Fibroblast of skin of abdomen (primary cell): Measurements from ENCODE around the gene NKAIN2.
"Not testable (repeated sequence)": the region's sequence is repeated elsewhere in the genome, so short reads cannot be mapped to it uniquely, and the experiment has no call there.

Experiments used
- DNase-seq: peaks from one replicate; pipeline ENCODE4 v3.0.0-alpha.2; 2013

Gene NKAIN2

DNA sequence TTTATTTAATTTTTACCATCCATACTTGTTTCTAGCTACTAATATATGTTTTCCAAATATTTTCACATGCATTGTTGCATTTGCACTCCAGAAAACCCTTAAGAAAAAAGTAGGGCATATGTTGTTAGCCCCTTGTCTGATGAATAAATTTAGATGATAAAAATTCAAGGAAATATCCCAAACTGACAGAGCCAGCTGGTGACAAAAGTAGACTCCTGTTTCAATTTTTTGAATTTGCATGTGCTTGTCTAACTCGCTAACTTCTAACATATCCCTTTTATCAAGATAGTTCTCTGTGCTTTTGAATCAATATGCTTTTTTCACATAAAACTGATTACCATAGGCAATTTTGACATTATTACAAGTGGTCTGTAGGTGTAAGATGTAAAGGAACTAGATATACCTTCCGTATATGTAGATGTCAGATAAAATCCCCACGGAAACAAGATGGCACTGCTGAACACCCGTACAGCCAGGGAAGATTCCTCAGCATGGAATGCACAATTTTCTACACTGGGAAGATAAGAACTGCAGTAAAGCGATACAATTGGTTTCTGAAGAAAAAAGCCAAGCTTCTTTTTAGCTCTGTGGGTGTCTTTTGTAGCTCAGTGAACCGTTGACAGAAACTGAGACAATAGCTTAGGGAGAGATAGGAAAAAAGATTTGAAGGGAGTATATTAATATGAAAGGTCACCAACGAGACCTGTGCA is 721.0 kb downstream of the NKAIN2 start:
- no peak for DNase-seq

- no peak for DNase-seq
Measured at GRCh38 chr6:124530926-124531325, 727.3 kb downstream of the NKAIN2 start.

GRCh38 chr6:124535299-124535698 is 731.6 kb downstream of the NKAIN2 start:
- DNase-seq = no peak

DNA sequence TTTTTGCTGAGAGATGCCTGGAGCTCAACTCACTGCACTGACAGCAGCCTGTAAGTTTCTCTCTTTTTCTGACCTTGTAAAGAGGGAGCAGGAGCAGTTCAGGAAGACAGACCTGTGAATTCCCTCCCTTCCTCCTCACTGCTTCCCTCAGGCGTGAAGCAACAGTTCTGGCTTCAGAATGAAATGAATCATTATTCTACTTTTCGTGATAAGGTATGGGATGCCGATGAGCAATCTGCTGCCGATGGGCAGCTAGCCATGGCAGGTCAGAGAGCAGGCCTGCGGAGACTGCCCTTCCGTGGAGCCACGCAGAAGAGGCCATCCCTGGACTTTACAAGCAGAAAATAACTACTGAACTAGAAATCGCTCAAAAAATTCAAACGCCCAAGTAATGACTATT is 732.1 kb downstream of the NKAIN2 start:
- DNase-seq = no peak

DNA sequence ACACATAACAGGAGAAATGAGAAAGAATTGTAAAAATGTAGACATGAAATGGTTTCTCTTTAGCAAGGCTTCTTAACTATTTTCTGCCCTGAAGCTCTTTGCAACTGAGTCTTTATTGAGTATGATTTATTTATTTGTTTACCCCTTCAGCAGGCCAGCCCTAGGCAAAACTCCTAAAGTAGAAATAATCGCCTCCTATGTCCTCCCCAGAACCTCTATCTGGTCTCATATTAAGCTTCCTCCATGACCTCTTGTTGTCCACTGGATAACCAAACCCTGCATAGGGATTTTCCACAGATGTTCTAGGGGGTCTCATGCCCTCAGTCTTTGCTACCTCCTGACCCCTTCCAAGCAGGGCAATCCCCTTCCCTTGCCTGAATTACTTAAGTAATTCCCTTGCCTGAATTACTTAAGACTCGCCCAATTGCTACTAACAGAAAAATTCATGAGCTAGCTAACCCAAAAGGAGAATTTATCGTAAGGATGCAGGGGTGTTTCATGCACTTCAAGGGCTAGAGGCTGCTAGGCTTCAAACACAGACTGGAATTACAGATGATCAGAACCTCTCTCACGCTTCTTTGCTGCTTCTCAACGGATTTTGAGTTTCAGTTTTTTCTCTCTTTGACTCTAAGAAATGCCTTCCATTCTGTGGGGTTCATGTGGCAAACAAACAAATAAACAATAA is 732.6 kb downstream of the NKAIN2 start:
- no peak for DNase-seq

GRCh38 chr6:124536842-124537191 is 733.2 kb downstream of the NKAIN2 start:
- DNase-seq = no peak

DNA sequence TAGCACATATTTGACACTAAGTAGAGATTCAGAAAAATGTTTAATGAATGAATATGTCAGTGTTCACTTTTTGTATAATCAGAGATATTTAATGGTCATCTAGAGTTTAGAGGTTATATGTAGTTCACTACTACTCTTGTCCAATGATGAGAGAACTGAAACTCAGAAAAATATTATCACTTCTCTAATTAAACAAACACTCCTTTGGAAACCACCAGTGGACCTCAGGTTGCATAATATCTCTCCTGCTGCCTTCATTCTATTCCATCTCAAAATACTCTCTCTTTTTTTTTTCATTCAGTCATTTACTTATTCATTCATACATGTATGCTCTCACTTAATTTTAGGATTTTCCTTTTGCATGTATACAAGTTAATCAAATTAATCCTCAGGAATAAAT is 735.4 kb downstream of the NKAIN2 start:
- no peak for DNase-seq

DNA sequence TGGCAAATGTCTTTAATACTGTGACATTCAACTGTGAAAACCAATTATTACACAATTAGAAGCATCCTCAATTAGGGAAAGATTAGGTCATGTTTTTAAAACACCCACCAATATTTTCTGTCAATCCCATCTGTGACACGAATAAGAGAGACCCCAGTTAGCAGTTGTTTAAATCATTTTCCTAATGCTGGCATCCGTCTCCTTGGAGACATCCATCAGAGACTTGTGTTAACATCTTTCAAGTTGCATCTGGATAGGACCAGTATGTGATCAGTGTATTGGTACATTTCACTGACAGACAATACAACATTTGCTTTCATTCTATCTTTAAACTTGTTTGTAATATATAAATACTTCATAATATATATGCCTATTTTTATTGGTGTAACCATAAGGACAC is 737.9 kb downstream of the NKAIN2 start:
- no peak for DNase-seq

DNA sequence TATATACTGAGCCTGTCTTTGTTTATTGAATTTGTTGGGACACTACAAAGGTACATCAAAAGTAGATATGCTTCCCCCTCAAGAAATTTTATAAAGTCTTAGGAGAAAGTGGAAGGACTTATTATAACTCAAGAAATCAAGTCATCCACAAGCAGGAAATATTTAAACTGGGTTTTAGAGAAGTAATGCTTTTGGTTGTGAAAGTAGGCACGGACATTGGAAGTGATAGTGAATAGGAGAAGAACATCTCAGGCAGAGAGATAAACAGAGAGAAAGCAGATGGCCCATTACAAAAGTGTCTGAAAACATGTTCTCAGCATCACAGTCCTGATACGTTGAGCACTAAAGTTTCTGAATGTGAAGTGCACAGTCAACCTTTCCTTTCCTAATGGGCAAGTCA is 742.9 kb downstream of the NKAIN2 start:
- no peak for DNase-seq

DNA sequence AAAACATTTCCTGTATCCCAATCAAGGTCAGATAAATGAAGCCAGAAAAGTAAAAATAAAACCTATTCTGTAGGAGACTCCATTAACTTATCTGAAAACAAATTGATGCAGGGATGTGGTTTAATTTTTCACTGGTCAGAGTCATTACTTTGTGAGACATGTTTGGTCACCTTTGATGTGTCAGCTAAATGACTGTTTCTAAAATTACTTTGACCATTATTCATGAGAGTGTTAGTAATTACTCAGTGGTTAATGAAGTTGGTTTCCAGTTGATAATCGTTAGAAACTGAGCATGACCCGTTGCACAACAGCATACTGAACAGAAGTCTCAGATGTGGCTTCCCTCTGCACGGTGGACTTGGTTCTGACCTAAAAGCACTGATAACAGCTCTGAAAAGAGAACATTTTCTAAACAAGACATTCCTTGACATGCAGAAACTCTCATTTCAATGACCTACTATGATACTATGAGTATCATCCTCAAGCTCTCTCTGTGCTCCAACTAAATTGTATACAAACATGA is 748.1 kb downstream of the NKAIN2 start:
- DNase-seq = no peak

DNA sequence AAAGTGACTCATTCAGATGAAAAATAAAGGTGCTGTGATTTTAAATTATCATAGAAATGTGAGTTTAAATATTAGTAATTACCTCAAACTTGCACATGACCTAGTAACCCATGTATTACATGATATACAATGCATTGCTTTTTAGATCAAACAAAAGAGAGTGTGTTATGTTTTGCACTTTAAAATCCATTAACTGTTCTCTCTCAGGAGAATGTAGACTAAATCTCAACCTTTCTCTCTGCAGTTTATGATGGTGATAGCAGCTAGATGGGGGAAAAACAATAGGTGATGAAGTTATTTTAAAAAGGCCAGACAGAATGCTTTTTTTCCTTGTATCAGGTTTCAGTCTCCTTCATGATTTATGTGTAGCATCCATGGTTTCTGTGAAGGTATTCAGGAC is 754.2 kb downstream of the NKAIN2 start:
- no peak for DNase-seq

GRCh38 chr6:124560078-124560477 is 756.4 kb downstream of the NKAIN2 start:
- not testable (repeated sequence) for DNase-seq

GRCh38 chr6:124560873-124561567 is 757.4 kb downstream of the NKAIN2 start:
- DNase-seq = no peak

DNA sequence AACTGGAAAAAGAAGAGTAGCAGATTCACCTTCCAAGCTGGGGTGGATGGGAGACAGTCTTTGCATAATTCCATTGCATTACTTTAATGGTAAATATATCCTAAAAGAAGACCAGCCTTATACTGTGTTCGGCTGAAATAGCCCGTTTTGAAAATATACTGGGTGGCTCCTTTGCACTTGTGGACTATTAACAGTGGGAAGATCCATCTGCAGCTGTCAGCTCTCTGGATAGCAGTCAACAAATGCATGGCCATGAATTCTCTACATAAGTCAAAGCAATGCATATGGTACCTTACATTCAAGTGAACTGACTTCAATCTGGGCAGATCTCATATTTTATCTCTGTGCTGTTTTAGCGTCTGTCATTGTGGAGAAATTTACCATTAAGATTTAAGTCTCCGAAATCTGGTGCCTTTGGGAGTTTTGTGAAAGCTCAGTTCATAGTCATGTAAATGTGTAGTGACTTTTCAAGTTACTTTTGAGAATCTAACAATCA is 758.0 kb downstream of the NKAIN2 start:
- DNase-seq = no peak

GRCh38 chr6:124564125-124564524 is 760.5 kb downstream of the NKAIN2 start:
- DNase-seq = not testable (repeated sequence)

- no peak for DNase-seq
Measured at GRCh38 chr6:124567401-124567800, 763.7 kb downstream of the NKAIN2 start.

- no peak for DNase-seq
Measured at GRCh38 chr6:124573953-124574352, 770.3 kb downstream of the NKAIN2 start.

- no peak for DNase-seq
Measured at GRCh38 chr6:124577734-124578281, 774.1 kb downstream of the NKAIN2 start.

- no peak for DNase-seq
Measured at GRCh38 chr6:124590001-124590400, 786.3 kb downstream of the NKAIN2 start.

DNA sequence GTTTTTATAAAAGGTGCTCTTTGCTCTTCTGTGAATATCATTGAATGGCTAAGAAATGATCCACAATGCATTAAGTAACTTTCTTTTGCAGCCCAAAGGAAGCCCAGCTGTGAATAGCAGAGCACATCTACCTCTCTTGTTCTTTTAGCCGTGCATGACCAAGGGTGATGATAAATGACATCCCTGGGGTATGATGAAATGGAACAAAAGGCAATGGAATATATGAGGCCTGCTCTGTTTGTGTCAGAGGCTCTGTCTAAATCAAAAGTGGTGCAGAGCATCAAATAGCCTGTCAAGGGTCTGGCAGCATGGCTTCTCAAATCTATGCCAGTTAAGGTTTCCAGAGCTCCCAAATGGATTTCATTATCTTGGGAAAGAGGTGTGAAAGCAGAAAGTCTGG is 796.0 kb downstream of the NKAIN2 start:
- DNase-seq = no peak

- no peak for DNase-seq
Measured at GRCh38 chr6:124604719-124605118, 801.1 kb downstream of the NKAIN2 start.

DNA sequence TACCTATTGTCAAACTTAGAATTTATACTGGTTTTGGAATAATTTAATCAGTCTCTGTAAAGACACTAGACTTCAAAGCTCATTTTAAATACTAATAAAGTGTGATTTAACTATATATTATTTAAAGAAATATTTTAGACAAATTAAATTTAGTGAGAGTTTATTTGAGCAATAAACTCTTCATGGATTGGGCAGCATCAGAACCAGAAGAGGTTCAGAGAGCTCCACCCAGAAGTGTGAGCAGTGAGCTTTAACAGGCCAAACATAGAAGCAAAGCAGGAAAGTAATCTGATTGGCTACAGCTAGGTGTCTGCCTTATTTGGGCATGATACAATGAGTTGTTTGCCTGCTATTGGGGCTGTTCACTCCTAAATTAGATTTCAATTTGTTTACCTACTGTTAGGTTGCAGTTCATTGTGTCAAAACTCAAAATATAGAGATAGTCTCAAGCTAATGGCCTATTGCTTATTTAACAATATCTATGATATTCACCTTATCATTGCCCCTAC is 803.5 kb downstream of the NKAIN2 start:
- DNase-seq = no peak

GRCh38 chr6:124613031-124613430 is 809.4 kb downstream of the NKAIN2 start:
- DNase-seq = no peak
